ENCODE measurements around the gene RELL2.

DNA sequence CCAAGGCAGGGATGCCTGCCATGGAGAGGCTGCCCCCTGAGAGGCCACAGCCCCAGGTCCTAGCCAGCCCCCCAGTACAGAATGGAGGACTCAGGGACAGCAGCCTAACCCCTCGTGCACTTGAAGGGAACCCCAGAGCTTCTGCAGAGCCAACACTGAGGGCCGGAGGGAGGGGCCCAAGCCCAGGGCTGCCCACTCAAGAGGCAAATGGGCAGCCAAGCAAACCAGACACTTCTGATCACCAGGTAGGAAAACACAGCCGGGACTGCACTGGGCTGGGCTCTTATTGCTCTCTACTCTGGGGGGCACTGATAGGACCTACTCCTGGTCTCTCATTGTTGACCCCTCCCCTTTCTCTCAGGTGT, 3.2 kb downstream of the RELL2 start:
- TF ChIP-seq, protein P1, sequence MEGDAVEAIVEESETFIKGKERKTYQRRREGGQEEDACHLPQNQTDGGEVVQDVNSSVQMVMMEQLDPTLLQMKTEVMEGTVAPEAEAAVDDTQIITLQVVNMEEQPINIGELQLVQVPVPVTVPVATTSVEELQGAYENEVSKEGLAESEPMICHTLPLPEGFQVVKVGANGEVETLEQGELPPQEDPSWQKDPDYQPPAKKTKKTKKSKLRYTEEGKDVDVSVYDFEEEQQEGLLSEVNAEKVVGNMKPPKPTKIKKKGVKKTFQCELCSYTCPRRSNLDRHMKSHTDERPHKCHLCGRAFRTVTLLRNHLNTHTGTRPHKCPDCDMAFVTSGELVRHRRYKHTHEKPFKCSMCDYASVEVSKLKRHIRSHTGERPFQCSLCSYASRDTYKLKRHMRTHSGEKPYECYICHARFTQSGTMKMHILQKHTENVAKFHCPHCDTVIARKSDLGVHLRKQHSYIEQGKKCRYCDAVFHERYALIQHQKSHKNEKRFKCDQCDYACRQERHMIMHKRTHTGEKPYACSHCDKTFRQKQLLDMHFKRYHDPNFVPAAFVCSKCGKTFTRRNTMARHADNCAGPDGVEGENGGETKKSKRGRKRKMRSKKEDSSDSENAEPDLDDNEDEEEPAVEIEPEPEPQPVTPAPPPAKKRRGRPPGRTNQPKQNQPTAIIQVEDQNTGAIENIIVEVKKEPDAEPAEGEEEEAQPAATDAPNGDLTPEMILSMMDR (IDR thresholded peaks at IDR 0.05) = no peak
- no peak for TF ChIP-seq POLR2A (IDR thresholded peaks at IDR 0.05)
